GM18526 (cell line): ENCODE measurements around the gene PTPRT.

ENCODE experiments used
- POLR2A ChIP-seq: IDR thresholded peaks from 3 replicates; pipeline ENCODE4 v1.6.1; 2011; ENCODE audit not compliant: insufficient read length; ENCODE audit errors: extremely low read depth

PTPRT gene

DNA sequence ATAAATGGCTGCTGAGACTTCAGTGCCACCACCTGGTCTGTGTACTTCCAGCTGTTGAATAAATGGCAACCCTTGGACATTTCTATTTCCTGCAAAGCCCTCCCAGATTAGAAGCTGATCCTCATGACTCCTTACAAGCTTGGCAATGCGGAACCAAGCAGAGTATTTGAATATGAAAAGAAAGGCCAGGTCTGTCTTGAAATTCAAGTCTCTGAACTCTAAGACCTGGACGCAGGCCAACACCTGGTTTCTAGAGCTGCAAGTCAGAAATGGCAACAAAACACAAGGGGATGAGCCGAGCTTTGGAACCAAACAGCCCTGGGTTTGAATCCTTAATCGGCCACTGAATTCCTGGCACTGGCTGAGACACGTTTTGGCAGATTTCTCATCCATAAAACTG, 353.4 kb downstream of the PTPRT start:
- no peak for TF ChIP-seq POLR2A

DNA sequence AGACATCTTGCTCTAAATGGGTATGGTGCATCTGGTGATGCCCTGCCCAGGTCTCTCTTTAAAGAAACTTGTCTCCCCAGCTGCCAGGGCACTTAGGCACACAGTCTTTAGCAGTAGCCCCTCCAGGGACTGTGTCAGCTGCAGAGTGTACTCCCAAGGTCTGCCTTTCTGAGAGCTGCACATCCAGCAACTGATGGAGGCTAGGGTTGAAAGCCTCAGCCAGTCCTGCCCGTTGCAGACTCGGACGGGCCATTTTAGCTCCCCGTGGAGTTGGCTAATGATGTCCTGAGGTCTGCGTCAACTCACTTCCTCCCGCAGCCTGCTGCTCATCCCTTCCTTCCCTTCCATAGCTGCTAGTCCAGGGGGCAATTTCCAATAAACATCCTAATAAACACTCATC, 381.8 kb downstream of the PTPRT start:
- TF ChIP-seq POLR2A: no peak

DNA sequence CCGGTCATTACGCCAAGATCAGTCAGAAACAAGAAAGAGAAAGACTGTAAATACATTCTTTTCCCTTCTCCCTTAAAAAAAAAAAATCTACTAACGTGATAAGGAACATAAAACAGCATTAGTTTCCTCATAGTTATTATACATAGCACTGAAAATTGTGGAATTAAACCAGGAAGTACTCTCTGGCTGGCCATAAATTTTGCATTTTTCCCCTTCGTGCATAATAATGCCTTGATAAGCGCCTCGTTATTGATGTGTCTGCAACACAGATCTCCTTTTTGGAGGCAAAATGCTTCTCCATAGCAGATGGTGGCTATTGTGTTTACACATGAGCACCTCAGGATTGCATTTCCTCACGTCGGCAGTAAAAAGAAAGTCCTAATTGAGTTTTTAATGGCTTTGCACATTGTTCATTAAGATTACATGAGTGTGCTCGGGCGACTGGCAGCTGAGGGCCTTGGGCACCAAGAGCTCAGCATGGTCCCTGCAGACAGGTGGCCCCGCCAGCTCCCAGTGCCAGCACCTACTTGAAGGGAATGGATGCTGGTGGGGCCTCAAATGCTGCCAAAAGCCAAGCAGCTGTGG, 394.5 kb downstream of the PTPRT start:
- TF ChIP-seq POLR2A: no peak

DNA sequence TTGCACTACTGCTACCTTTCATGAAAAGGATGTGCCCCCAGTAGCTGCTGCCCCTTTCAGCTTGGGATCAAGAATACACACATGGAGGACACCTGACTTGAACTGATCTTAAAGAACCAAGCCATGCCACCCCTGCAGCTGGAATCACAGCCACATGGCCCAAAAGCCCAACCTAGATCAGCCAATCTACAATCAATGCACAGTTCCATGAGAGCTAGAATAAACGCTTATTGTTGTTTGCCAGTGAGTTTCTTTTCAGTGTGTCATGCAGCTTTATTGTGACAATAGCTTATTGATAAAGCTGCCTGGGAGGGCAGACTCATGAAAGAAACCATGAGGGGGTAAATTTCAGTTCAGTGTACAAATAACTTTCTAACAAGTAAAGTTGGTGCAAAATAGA, 397.7 kb downstream of the PTPRT start:
- no peak for TF ChIP-seq POLR2A

DNA sequence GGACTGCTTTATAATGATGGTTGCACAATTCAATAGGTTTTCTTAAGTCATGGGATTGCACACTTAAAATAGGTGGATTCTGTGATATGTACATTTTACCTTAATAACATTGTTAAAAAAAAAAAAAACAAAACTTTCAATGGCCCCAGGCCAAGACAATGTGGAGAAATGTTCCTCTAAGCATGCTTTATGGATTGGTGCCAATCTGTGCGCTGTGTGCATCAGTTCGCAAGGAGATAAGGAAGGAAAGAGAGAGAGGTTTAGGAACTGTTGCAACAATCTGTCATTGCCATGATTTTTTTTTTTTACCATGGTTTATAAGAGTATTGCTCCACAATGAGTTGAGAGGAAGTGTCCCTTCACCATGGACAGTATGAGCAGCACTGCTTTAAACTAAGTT, 399.6 kb downstream of the PTPRT start:
- no peak for TF ChIP-seq POLR2A

DNA sequence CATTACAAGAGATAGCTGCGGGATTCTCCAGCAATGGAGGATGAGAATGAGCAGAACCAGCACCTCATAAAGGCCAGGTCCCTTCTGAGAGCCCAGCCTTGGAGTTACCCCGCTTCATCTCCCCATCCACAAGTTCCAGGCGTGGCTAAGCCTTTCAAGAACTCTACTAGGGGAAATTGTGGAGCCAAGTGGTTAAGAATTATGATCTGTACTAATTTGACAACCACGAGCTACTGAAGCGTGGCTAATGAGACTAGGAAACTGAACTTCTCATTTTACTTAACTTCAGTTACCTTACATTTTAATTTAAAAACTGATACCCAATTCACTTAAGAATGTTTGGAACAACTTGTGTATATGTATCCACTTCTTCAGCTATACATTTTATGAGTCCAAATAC, 401.0 kb downstream of the PTPRT start:
- TF ChIP-seq POLR2A: no peak

DNA sequence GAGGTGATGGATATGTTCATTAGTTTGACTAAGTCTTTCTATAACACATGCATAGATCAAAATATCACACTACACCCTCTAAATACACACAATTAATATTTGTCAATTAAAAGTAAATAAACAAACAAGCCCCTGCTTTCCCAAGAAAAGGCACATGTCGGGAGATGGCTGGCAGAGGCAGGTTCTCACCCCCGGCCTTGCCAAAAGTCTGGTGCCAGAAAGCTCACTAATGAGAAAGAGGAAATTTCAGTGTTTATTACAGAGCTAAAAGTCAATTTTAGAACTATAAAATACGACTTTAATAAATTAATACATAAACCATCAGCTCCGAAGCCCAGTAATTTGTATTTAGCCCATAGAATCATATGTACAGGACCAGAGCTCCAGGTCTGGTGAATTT, 404.7 kb downstream of the PTPRT start:
- no peak for TF ChIP-seq POLR2A

DNA sequence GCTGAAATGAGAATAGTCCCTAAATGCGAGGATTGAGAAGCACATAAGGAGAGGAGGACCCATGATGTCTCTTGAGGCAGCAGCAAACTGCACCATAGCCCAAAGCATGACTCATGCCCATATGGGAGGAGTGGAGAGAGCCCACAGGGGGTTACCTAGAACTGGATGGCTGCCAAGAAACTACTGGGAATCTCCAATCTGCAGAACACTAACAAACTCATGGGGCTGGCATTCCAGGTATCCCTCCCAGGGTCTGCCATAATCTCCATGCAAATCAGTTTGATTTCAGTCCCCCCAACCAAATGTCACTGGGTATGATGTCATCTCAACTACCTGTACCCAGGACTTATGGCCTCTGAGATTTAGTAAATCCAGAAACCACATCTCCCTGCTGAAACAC, 410.5 kb downstream of the PTPRT start:
- TF ChIP-seq POLR2A: no peak

DNA sequence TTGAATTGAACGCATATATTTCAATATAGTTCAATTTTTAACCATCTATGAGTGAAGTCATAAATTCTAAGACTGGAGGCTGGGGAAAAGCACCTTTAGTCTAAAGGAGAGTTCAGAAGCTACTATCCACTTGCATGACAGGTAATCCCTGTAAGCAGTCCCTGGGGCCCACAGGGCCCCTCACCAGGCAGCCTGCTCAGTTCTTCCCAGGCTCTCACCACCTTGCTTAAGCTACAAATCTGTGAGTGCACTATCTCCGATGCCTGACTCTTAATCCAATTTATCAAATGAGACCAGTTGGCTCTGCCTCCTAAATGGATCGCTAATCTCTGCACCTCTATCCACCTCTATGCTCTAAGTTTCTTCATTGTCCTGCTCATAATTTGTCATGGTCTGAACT, 413.8 kb downstream of the PTPRT start:
- no peak for TF ChIP-seq POLR2A

DNA sequence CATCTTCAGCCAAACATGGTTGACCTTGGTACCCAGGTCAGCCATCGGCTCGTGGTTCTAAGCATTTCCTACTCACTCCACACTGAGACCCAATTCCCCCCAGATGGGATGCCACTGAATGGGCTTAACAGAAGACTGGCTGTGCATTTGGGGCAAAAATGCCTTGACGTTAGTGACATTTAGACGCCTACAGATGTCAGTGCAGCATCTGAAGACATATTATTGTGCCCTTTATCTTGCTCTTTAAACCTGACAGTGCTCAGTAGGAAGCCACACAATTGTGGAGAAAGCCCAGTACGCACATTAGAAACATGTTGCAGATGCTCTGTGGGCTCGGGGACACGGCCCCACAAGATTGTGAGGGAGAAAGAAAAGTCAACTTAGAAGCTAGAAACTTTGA, 414.7 kb downstream of the PTPRT start:
- no peak for TF ChIP-seq POLR2A

DNA sequence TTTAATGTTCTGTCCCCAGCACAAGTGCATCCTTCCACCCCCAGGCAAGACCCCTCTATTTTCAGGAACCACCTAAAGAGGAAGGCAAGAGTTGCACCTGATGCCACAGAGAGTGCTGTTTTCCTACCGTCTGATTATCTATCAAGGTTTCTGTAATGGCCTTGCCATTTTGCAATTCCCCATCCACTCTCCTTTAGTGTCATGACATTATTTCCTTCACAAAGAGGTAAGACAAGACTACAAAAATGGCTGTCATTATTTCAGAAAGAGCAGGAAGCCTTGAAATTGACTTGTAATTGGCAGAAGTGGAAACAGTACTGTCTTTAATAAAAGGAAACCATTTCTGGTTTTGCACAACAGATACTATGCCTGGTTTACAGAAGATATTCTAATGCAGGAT, 426.7 kb downstream of the PTPRT start:
- no peak for TF ChIP-seq POLR2A

DNA sequence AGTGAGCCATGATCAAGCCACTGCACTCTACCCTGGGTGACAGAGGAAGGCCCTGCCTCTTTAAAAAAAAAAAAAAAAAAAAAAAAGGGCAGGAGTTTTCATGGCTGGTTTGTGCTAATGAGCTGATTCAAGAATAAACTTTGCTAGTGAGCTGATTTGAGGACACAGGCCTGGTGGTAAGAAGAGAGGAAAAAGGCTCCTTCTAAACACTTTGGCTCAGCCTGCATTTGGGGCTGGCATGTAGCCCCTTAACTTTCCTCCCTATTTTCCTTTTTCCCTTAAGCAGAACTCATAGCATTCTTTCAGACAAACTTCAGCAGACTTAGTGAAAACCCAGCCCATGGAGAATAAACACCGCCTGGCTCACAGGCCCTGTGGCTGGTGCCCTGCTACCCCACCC, 432.7 kb downstream of the PTPRT start:
- no peak for TF ChIP-seq POLR2A

DNA sequence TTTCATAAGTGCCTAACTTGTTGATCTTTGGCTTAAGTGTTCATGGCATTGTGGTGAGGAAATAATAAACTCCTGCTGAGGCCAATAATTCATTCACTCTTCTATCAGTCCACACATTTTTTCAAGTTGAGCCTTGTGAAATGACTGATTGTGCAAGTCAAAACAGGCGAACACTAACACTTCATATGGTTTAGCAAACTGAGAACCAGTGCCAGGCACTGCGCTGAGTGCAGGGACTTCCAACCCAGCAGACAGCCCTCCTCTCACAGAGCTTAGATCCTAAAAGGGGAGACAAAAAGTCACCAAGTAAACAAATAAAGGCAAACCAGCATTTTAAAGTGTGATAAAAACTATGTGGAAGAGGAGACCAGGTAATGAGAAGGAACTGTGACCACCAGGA, 435.0 kb downstream of the PTPRT start:
- TF ChIP-seq POLR2A: no peak

DNA sequence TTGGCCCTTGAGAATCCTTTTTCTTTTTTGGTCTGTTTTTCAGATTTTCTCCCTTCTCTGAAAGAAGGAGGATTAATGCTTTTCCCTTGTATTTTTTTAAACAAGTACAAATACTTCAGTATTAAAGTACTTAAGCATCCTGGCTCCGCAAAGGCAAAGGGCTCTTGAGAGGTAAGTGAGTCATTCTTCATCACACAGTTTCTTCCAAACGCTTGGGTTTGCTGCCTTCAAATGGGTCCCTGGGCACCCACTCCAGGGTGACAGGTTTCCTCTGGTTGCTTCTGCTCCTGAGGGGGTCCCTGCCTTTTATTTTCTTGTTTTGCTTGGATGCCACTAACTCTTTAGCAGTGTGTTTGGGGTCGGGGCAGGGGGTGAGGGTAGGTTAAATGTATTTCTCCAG, 437.1 kb downstream of the PTPRT start:
- no peak for TF ChIP-seq POLR2A

DNA sequence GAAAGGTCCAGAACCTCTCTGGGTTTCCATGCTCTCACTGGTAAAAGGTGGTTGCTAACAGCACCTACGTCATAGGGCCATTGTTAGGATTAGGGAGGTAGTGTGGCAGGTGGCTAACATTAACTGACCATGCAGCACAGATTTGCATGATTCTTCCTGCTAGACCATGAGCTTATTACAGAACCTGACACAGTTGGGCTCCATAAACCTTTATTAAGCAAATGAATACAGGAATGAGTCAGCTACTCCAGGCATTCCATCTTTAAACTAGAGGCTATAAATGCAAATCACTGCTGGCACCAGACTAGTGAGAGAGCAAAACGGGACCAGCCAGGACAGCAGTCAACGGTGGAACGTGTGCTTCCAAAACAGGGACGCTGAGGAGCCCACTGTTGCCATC, 440.1 kb downstream of the PTPRT start:
- TF ChIP-seq POLR2A: no peak

DNA sequence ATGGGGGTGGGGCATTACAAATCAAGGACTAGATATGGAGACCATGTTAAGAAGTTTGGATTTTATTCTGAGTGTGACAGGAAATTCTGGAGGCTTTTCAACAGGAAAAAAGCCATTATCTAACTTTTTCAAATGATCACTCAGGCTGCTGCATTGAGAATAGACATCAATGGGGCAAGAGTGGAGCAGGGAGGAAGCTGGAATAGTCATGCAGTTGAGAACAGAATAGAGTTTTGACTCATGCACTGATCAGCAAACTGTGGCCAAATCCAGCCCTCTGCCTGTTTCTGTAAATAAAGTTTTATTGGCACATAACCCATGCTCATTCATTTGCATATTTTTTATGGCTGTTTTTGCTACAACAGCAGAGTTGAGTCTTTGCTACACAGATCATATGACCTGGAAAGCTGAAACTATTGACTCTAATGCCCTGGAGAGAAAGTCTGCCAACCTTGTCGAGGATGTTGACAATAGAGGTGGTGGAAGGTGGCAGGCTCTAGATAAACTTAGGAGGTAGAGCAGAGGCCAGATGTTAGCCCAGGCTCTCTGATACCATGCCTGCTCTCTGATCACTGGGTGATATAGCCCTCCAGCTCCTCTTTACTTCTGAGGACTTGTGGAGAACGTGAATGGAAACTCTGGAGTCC, 441.8 kb downstream of the PTPRT start:
- TF ChIP-seq POLR2A: no peak

DNA sequence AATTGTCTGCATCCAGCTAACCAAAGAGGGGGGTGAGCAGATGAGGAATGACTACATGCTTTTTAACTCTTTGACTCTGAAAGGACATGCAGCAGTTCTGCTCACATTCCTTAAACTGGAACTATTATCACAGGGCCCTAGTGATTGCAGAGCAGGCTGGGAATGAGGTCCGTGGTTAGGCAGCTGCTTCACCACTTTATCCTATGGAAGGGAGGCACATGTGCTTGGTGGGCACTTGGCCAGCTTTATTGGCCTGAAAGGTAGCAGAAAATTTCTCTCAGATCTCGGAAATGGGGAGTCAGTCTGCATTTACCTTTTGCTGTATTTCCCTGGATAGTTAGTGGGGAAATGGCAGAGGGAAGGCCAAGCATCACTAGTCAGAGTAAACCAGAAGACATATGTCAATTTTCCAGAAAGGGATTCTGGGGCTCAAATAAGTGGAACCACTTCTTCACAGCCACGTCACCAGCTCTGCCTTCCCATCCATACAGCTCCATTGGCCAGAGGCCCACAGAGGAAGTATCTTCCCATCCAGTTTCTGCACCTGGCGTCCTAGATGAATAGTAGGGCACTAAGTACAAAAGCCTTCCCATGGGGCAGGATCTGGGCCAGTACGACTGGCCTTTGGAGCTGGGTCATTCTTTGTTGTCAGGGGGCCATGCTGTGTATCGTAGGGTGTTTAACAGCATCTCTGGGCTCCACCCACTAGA, 444.8 kb downstream of the PTPRT start:
- no peak for TF ChIP-seq POLR2A
